Measurements from ENCODE around the gene SEMA3G. TPM values are rescaled to one million over a fixed set of nuclear protein-coding genes. Genes with fewer than 3 reads are reported as not detected.

SEMA3G gene
- total RNA-seq, 1 experiment from 2014 or later = 0.33 TPM

- CTCF ChIA-PET = no interaction called here
- no peaks in the 10 kb centered on the region for H3K27me3 Mint-ChIP-seq (ENCODE audit: unreplicated experiment)
- H3K4me3 Mint-ChIP-seq (ENCODE audit: low read depth, unreplicated experiment) = no peak overlapping the region
- H3K27ac Mint-ChIP-seq (ENCODE audit: unreplicated experiment) = no peak overlapping the region
- H3K4me1 Mint-ChIP-seq (ENCODE audit: low read depth, unreplicated experiment) = no peaks in the 10 kb centered on the region
- H3K9me3 Mint-ChIP-seq (ENCODE audit: low read depth, unreplicated experiment) = no peaks in the 10 kb centered on the region
- intact Hi-C loops (cut with micrococcal nuclease; ENCODE audit: unreplicated experiment) = no loop called here
- no peak for DNase-seq
- H3K36me3 Mint-ChIP-seq (ENCODE audit: insufficient read depth, unreplicated experiment) = peaks cover 11% of the 10 kb centered on the region
- BruUV-seq (replicated peaks) = no TSS peak
- TF ChIP-seq, protein P1, sequence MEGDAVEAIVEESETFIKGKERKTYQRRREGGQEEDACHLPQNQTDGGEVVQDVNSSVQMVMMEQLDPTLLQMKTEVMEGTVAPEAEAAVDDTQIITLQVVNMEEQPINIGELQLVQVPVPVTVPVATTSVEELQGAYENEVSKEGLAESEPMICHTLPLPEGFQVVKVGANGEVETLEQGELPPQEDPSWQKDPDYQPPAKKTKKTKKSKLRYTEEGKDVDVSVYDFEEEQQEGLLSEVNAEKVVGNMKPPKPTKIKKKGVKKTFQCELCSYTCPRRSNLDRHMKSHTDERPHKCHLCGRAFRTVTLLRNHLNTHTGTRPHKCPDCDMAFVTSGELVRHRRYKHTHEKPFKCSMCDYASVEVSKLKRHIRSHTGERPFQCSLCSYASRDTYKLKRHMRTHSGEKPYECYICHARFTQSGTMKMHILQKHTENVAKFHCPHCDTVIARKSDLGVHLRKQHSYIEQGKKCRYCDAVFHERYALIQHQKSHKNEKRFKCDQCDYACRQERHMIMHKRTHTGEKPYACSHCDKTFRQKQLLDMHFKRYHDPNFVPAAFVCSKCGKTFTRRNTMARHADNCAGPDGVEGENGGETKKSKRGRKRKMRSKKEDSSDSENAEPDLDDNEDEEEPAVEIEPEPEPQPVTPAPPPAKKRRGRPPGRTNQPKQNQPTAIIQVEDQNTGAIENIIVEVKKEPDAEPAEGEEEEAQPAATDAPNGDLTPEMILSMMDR (IDR thresholded peaks at IDR 0.05; ENCODE audit: unreplicated experiment) = no peak
Observed at GRCh38 chr3:52483081-52483480, 38.2 kb upstream of the SEMA3G start.

DNA sequence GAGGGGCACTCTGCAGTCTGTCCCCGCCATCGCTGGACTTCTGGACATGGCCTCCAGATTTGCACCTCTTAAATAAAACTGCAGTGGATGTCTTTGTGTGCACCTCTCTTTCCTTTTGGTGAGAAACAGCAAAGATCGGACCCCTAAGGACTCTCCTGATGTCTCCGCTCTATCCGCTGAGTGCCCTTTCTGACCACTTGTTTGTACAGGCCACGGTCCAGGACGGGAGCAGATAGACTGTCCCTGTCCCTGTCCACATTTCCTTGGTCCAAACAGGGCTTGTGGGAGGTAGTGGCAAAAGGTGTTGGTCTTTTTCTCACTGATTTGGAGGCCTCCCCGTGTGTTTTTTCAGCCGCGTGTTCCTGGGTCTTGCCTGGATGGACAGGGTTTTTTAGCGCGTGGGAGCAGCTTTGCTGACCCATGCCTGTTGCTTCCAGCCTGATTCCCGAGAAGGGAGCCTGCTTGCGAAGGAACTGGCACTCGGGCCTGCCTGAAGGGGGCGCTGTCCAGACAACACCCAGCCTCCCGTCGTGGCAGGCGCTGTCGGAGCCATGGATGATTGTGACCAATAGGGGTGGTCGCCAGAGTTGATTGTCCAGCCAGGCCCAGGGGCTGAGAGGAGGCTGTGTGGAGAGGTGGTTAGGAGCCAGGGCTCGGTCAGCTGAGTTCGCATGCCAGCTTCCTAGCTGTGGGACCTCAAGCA lies 37.1 kb upstream of the SEMA3G start:
- Mint-ChIP-seq H3K27ac (ENCODE audit: unreplicated experiment) (no peak overlapping the region), H3K4me3 (ENCODE audit: low read depth, unreplicated experiment) (no peak overlapping the region), H3K9me3 (ENCODE audit: low read depth, unreplicated experiment) (no peaks in the 10 kb centered on the region), H3K36me3 (ENCODE audit: insufficient read depth, unreplicated experiment) (peaks cover 11% of the 10 kb centered on the region), H3K4me1 (ENCODE audit: low read depth, unreplicated experiment) (no peaks in the 10 kb centered on the region), H3K27me3 (ENCODE audit: unreplicated experiment) (no peaks in the 10 kb centered on the region)
- BruUV-seq (replicated peaks) = no TSS peak
- TF ChIP-seq, protein P1 (IDR thresholded peaks at IDR 0.05; ENCODE audit: unreplicated experiment) = no peak
- intact Hi-C loops (cut with micrococcal nuclease; ENCODE audit: unreplicated experiment) = no loop called here
- DNase-seq = no peak
- CTCF ChIA-PET = interaction anchor here (0.7 kb wide), 1 partner anchor 1190 kb away, joined by 4 read pairs; no protein-coding TSS in a partner anchor

DNA sequence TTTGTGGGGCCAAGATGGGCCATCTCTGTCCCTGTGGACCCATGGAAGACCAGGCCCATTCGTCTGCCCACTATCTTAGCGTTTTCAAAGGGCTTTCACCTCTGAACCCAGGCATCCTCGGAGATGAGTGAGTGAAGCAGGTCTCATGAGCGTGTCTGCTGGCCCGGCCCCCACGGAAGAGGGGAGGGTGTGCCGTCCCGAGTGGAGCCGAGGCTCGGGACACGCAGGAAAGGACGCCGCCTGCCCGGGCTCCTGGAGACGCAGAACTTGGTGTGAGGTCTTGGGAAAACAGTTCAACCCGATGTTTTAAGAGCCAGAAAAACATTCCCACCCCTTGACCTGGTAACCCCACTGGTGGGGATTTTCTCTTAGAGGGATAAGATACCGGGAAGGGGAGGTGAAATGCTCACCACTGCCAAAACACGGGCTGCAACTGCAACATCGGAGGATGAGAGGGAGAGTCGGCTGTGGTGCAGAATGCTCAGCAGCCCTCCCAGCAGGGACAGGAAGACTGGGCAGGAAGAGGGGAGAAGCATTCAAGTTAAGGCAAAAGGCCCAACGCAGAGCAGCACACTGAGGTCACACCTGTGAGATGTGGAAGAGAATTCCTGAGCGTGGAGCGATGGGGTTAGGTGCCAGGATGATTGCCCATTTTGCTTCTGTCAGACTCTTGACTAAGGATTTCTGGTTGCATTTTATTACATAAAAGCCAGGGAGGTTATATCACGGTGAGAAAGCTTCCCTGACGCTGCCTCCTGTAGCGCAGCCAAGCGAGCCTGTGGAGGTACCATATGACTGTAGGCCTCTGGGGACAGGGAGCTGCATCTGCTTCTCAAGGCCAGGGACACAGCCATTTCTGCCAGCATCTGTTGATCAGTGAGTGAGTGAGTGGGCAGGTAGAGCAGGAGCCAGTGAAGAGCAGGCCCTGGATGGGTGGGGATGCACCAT lies 36.1 kb upstream of the SEMA3G start:
- Mint-ChIP-seq H3K27me3 (ENCODE audit: unreplicated experiment) (no peaks in the 10 kb centered on the region), H3K27ac (ENCODE audit: unreplicated experiment) (no peak overlapping the region), H3K36me3 (ENCODE audit: insufficient read depth, unreplicated experiment) (peaks cover 11% of the 10 kb centered on the region), H3K4me3 (ENCODE audit: low read depth, unreplicated experiment) (no peak overlapping the region), H3K4me1 (ENCODE audit: low read depth, unreplicated experiment) (no peaks in the 10 kb centered on the region), H3K9me3 (ENCODE audit: low read depth, unreplicated experiment) (no peaks in the 10 kb centered on the region)
- CTCF ChIA-PET = interaction anchor here (0.6 kb wide), 1 partner anchor 523 kb away, joined by 5 read pairs; no protein-coding TSS in a partner anchor
- DNase-seq = no peak
- BruUV-seq (replicated peaks) = no TSS peak
- intact Hi-C loops (cut with micrococcal nuclease; ENCODE audit: unreplicated experiment) = no loop called here
- TF ChIP-seq, protein P1 (IDR thresholded peaks at IDR 0.05; ENCODE audit: unreplicated experiment) = no peak

DNA sequence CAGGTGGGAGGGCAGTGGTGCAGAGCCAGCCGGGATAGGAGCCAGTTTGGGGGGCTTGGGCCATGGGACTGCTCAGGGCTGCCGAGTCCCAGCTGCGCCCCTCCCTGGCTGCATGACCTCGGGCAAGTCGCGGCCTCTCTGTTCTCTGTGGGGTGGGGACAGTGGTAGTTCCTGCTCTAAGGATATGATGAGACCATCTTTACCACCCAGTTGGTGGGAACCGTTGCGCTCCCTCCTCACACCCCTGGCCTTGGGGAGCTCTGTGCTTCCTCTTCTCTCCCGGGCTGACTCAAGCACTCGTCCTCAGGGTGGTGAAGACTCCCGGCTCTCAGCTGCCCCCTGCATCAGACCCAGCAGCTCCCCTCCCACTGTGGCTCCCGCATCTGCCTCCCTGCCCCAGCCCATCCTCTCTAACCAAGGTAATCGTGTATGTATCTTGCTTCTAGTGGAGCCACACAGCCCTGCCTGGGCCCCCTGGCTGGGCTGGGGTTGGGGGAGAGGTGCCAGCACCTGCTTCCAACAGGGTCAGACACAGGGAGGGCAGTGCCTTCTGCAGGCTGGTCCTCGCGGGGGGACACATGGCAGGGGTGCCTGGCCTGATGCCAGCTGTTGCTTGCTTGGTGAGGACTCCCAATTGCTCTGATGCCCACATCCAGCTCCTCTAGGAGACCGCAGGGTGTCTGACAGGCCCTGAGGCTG lies 35.1 kb upstream of the SEMA3G start:
- H3K36me3 Mint-ChIP-seq (ENCODE audit: insufficient read depth, unreplicated experiment) = peaks cover 6% of the 10 kb centered on the region
- TF ChIP-seq, protein P1 (IDR thresholded peaks at IDR 0.05; ENCODE audit: unreplicated experiment) = no peak
- H3K4me1 Mint-ChIP-seq (ENCODE audit: low read depth, unreplicated experiment) = no peaks in the 10 kb centered on the region
- no peak for DNase-seq
- H3K9me3 Mint-ChIP-seq (ENCODE audit: low read depth, unreplicated experiment) = no peaks in the 10 kb centered on the region
- no peak overlapping the region for H3K27ac Mint-ChIP-seq (ENCODE audit: unreplicated experiment)
- H3K27me3 Mint-ChIP-seq (ENCODE audit: unreplicated experiment) = no peaks in the 10 kb centered on the region
- H3K4me3 Mint-ChIP-seq (ENCODE audit: low read depth, unreplicated experiment) = no peak overlapping the region
- intact Hi-C loops (cut with micrococcal nuclease; ENCODE audit: unreplicated experiment) = no loop called here
- CTCF ChIA-PET = no interaction called here
- BruUV-seq (replicated peaks) = no TSS peak
